GM18873 (cell line): ENCODE measurements around the gene TIMM10.

Source experiments
- ATAC-seq: cut with Tn5 transposase; IDR thresholded peaks from one replicate; pipeline ENCODE4 v1.9.1; 2021; ENCODE audit warnings: mild to moderate bottlenecking, moderate library complexity, moderate number of reproducible peaks; ENCODE audit not compliant: unreplicated experiment, low FRiP score

Gene TIMM10

GRCh38 chr11:57508341-57509170 lies 22.0 kb downstream of the TIMM10 start:
- no peak for ATAC-seq

- no peak for ATAC-seq
Observed at GRCh38 chr11:57506522-57506921, 24.0 kb downstream of the TIMM10 start.

- no peak for ATAC-seq
Observed at GRCh38 chr11:57504511-57504910, 26.0 kb downstream of the TIMM10 start.

GRCh38 chr11:57502870-57503269 lies 27.7 kb downstream of the TIMM10 start:
- ATAC-seq: no peak

- no peak for ATAC-seq
Observed at GRCh38 chr11:57502376-57502775, 28.2 kb downstream of the TIMM10 start.

GRCh38 chr11:57501953-57502352 lies 28.6 kb downstream of the TIMM10 start:
- ATAC-seq: no peak

- ATAC-seq: no peak
Observed at GRCh38 chr11:57500926-57501325, 29.6 kb downstream of the TIMM10 start.

- ATAC-seq: no peak
Observed at GRCh38 chr11:57500515-57500914, 30.0 kb downstream of the TIMM10 start.

GRCh38 chr11:57499983-57500461 lies 30.5 kb downstream of the TIMM10 start:
- no peak for ATAC-seq

- ATAC-seq: no peak
Observed at GRCh38 chr11:57499413-57499982, 31.1 kb downstream of the TIMM10 start.

- no peak for ATAC-seq
Observed at GRCh38 chr11:57498540-57498939, 32.0 kb downstream of the TIMM10 start.

- no peak for ATAC-seq
Observed at GRCh38 chr11:57497303-57498247, 33.0 kb downstream of the TIMM10 start.

- no peak for ATAC-seq
Observed at GRCh38 chr11:57496109-57496820, 34.3 kb downstream of the TIMM10 start.

- no peak for ATAC-seq
Observed at GRCh38 chr11:57493507-57494503, 36.7 kb downstream of the TIMM10 start.

GRCh38 chr11:57491371-57492061 lies 39.0 kb downstream of the TIMM10 start:
- ATAC-seq: no peak

GRCh38 chr11:57490456-57491248 lies 39.9 kb downstream of the TIMM10 start:
- ATAC-seq: no peak

GRCh38 chr11:57487920-57488659 lies 42.5 kb downstream of the TIMM10 start:
- ATAC-seq: no peak
